GM12891 (cell line): ENCODE measurements around the gene TMEM200B.
"Not testable (repeated sequence)": the region's sequence is repeated elsewhere in the genome, so short reads cannot be mapped to it uniquely, and the experiment has no call there.

Experiments used
- DNase-seq: peaks from one replicate; pipeline ENCODE4 v3.0.0; 2011; ENCODE audit warnings: low spot score; ENCODE audit not compliant: insufficient read length
- FAIRE-seq: peaks from 2 replicates; lab custom pipeline; 2011; peaks lifted over from hg19 to GRCh38; lab: Jason Lieb, UNC
- PAX5 ChIP-seq: IDR thresholded peaks from 2 replicates; pipeline ENCODE4 v1.6.1; 2011; ENCODE audit warnings: low read length, moderate library complexity, mild to moderate bottlenecking; ENCODE audit not compliant: insufficient read depth, severe bottlenecking
- POLR2A ChIP-seq: IDR thresholded peaks from 2 replicates; pipeline ENCODE4 v1.6.1; 2011; ENCODE audit warnings: low read depth, low read length, control low read depth
- POLR2AphosphoS5 ChIP-seq: IDR thresholded peaks from 2 replicates; pipeline ENCODE4 v1.6.1; 2011; ENCODE audit warnings: low read depth, low read length, control low read depth
- POU2F2 ChIP-seq: IDR thresholded peaks from 2 replicates; pipeline ENCODE4 v1.6.1; 2011; ENCODE audit warnings: low read depth, mild to moderate bottlenecking, control low read depth, low read length, moderate library complexity
- SPI1 ChIP-seq: IDR thresholded peaks from 2 replicates; pipeline ENCODE4 v1.6.1; 2011; ENCODE audit warnings: low read depth, low read length, control low read depth
- TAF1 ChIP-seq: IDR thresholded peaks from 2 replicates; pipeline ENCODE4 v1.6.1; 2011; ENCODE audit warnings: low read depth, low read length, control low read depth

TMEM200B gene

DNA sequence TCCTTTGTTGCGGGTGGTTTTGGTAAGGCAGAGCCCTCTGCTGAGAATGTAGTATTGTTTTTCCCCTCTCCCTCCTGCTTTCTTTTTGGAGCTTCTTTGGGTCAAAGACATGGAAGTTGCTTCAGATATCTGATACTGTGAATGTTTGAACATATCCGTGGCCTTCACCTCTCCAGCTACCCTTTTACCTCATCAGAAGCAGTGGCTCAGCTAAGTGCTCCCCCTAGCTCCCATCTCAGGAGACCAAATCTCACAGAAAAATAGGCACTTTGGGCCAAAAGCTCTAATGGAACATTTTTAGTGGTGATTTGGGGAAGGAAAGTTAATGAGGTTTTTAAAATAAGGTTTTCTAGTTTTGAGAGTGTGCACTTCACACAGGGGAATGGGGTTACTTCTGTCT, 6.3 kb downstream of the TMEM200B start:
- no peak for DNase-seq
- FAIRE-seq: no peak
- TF ChIP-seq PAX5 (no peak), POU2F2 (no peak), TAF1 (no peak), POLR2AphosphoS5 (no peak), SPI1 (no peak), POLR2A (no peak)

DNA sequence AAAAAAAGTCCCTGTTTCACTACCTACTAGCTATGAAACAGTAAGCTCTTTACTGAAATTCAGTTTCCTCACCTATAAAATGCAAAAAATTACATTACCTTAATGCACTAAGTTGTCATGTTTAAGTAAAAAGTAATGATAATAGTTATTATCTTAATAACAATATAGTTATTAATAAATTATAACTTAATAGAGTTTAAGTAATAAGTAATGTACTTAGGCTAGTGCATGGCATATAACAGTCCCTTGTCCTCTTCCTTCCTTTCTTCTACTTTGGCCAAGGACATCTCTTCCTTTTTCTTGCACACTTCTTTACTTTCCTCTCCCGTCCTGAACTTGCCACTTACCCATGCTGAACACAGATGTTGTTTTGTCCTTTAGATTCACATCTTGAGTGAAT, 9.0 kb downstream of the TMEM200B start:
- DNase-seq (no peak), FAIRE-seq (no peak)
- TF ChIP-seq POLR2AphosphoS5 (no peak), POLR2A (no peak), PAX5 (no peak), TAF1 (no peak), POU2F2 (no peak), SPI1 (no peak)

DNA sequence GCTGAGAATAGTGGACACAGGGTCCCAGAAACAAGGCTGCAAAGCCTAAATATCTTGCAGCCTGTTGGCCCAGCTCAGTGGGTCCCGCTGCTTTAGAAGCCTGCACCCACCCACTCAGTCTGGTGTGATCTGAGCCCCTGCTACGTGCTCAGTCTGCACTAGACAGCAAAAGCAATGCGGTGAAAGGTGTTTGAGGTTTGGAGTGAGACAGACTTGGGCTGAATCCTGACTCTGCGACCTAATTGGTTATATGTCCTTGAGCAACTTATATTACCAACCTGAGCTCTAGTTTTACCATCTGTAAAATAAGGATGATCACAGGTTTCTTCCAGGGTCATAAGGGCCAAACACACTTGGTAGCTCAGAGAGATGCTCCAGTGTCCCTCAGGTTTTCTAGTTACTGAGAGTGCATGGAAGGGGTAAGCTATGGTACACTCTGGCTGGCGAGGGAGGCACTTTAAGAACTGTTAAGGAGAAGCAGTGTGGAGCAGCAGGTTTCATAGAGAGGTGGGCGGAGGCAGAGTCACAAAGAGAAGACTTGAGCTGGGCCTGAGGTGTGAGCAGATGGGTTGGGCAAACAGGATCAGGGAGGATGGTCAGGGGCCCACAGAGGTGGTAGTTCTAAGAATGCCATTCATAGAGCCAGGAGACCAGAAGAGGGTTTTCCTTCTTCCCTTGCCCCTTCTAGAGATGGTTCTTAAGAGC, 10.1 kb downstream of the TMEM200B start:
- no peak for FAIRE-seq

DNA sequence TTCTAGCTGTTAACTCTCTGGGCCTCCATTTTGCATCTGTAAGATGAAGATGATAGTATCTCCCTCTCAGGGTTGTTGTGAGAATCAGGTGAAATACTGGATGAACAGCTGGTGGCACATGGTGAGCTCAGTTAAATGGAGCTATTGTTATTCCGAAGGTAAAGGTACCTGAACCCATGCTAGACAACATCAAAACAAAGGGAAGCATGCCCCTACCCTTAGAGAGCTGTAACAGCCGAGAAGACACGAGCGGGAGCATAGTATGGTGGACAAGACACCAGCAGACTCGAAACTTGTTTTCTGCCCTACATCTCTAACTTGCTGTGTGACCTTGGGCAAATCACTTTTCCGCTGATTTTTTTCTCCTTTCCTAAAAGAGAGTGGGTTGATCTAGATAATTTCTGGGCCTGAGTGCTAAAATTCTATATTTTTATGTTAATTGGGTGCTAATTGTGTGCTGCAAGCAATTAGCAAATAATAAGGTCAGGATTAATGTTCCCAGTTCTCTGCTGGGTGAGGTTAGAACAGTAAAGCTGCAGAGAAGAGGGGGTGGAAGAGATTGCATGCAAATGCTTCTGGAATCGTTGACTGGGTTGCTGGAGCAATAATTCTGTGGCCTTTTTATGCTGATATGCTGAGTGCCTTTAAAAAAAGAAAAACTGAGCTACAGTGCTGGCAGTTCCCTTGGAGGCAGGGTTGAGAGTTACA, 10.8 kb downstream of the TMEM200B start:
- FAIRE-seq (no peak), DNase-seq (no peak)
- TF ChIP-seq SPI1: no peak
- TF ChIP-seq TAF1: no peak
- TF ChIP-seq POLR2AphosphoS5: no peak
- no peak for TF ChIP-seq PAX5
- TF ChIP-seq POU2F2: no peak
- no peak for TF ChIP-seq POLR2A

More for the DNA sequence above, 10.1 kb downstream of the TMEM200B start:
- TF ChIP-seq POLR2A: no peak
- no peak for TF ChIP-seq POU2F2
- no peak for TF ChIP-seq PAX5
- TF ChIP-seq SPI1: no peak
- TF ChIP-seq TAF1: no peak
- no peak for TF ChIP-seq POLR2AphosphoS5
- no peak for DNase-seq

DNA sequence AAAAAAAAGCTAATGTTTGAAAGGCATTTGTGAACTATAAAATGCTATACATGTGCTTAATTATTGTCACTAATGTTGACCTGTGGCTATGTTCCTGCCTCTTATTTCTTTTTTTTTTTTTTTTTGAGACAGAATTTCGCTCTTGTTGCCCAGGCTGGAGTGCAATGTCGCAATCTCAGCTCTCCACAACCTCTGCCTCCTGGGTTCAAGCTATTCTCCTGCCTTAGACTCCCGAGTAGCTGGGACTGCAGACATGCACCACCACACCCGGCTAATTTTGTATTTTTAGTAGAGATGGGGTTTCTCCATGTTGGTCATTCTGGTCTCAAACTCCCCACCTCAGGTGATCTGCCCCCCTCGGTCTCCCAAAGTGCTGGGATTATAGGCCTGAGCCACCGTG, 15.7 kb downstream of the TMEM200B start:
- not testable (repeated sequence) for FAIRE-seq, DNase-seq

DNA sequence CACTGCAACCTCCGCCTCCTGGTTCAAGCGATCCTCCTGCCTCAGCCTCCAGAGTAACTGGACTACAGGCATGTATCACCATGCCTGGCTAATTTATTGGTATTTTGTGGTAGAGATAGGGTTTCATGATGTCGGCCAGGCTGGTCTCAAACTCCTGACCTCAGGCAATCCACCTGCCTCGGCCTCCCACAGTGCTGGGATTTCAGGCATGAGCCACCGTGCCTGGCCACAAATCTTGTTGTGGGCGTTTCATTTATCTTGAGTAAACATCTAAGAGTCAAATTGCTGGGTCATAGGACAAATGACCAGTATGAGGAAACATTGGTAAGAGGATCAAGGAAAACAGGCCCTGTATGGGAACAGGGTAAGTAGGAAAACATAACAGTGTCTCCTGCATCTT, 17.9 kb downstream of the TMEM200B start:
- no peak for TF ChIP-seq POLR2A
- TF ChIP-seq SPI1: no peak
- no peak for TF ChIP-seq TAF1
- TF ChIP-seq PAX5: no peak
- TF ChIP-seq POLR2AphosphoS5: no peak
- no peak for TF ChIP-seq POU2F2
- DNase-seq (no peak), FAIRE-seq (no peak)

DNA sequence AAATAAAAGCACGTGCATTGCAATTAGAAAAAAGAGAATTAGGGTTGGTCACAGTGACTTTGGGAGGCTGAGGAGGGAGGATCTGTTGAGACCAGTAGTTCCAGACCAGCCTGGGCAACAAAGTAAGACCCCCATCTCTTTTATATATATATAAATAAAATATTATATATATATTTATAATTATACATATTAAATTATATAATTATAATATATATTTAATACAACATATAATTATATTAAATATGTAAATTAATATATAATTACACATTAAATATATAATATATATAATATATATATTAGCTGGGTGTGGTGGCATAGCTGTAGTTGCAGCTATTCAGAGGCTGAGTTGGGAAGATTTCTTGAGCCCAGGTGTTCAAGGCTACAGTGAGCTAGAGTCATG, 23.2 kb downstream of the TMEM200B start:
- TF ChIP-seq POLR2A (no peak), POU2F2 (no peak), SPI1 (no peak), PAX5 (no peak), POLR2AphosphoS5 (no peak), TAF1 (no peak)
- no peak for FAIRE-seq
- DNase-seq: no peak

DNA sequence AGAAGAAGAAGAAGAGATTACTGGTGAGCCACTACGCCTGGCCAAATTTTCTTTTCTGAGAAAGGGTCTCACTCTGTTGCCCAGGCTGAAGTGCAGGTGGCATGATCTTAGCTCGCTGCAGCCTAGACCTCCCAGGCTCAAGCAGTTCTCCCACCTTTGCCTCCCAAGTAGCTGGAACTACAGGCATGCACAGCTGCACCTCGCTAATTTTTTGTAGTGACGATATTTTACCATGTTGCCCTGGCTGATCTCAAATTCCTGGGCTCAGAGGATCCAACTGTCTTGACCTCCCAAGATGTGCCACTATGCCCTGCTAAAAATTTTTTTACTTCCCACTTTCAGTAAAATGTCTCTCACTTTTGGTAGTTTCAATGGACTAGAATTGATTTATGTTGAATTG, 24.4 kb downstream of the TMEM200B start:
- DNase-seq: no peak
- no peak for TF ChIP-seq POU2F2
- no peak for TF ChIP-seq TAF1
- no peak for TF ChIP-seq PAX5
- TF ChIP-seq SPI1: no peak
- TF ChIP-seq POLR2AphosphoS5: no peak
- TF ChIP-seq POLR2A: no peak
- FAIRE-seq: no peak

DNA sequence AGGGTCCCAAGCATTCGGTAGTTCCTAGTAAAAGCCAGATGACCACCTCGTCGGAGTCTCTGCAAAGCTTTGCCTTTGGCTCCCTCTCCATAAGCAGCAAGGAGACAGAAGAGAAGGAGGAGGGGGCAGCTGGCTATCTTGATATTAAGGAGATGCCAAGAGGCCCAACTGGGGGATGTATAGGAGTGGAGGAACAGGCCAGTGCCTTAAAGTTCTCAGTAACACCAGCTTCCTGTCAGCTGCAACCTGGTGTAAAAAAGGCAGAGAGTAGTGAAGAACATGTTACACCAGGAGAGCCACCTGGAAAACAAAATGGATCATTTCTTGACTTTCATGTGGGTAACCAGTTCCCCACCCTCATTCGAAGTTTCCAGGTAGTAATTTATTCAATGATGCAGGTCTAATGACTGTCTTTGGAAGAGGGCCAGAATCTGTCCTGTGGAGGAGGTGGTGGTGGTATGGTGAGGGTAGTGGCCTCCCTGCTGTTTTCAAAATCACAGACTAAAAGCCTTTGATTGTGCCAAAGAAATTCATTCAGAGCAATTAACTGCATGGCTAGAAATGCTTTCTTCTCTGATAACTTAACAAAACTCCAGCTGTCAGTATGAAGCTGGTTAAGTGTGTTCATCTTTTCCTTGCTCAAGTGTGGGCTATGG, 27.3 kb downstream of the TMEM200B start:
- DNase-seq (no peak), FAIRE-seq (no peak)
- TF ChIP-seq TAF1 (no peak), POLR2AphosphoS5 (no peak), SPI1 (no peak), POLR2A (no peak), POU2F2 (no peak), PAX5 (no peak)

DNA sequence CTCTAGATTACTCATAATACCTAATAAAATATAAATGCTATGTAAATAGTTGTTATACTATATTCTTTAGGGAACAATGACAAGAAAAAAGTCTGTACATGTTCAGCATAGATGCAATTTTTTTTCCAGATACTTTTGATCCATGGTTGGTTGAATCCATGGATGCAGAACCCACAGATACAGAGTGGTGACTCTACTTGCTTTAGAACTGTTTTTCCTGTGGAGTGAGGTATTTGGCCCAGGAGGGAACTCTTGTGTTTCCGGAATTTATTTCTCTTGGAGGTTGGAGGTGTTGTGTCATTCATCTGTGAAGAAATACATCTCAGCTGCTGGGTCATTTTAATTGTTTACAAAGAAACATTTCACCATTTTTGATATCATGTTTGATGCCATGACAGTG, 28.7 kb downstream of the TMEM200B start:
- no peak for TF ChIP-seq TAF1
- DNase-seq (no peak), FAIRE-seq (no peak)
